ENCODE results near the gene PCDH11Y. TPM values are rescaled to one million over a fixed set of nuclear protein-coding genes. Genes with fewer than 3 reads are reported as not detected.
"Not testable (repeated sequence)": the region's sequence is repeated elsewhere in the genome, so short reads cannot be mapped to it uniquely, and the experiment has no call there.

PCDH11Y gene
- not detected for total RNA-seq

DNA sequence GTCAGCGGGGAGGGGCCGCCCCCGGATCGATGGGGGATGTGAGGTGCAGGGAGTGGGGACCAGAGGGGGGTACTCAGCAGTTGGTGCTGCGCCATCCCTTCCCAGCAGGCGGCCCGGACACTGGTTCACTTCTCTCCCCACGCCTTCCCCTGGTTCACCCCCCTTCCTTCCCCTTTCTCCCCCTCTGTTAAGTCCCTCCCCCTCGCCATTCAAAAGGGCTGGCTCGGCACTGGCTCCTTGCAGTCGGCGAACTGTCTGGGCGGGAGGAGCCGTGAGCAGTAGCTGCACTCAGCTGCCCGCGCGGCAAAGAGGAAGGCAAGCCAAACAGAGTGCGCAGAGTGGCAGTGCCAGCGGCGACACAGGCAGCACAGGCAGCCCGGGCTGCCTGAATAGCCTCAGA is at the start of gene PCDH11Y:
Gene PCDH11Y, plus strand, starts transcription at position 240 of the 400 bp plus-strand sequence. CDS start 56,804 bp downstream, outside the sequence.
- peak; percentile 24 for ATAC-seq
- not testable (repeated sequence) for DNase-seq (ENCODE audit: low spot score)

GRCh38 chrY:4967894-4968293 is 32.2 kb upstream of the PCDH11Y start:
- DNase-seq (ENCODE audit: low spot score); ATAC-seq: not testable (repeated sequence)

GRCh38 chrY:4991743-4992400 is 8.2 kb upstream of the PCDH11Y start:
- not testable (repeated sequence) for DNase-seq (ENCODE audit: low spot score)
- ATAC-seq = peak; percentile 92

DNA sequence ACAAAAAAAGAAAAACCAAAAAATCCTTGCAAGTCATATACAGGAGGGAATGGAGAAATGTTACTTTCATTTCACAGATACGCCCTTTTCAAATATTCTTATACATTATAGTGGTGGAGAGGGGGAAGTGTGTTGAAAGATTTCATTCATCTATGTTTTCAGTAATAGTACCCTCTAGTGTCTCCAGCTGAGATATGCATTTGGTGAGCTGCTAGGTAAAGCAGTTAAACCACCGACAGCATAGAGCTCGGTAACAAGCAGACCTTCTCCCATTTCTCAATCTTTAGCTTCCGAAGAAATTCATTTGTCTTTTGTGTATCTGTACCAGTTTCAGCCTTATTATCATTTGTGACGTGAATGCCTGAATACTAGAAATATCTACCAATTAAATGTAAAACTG is 5.2 kb upstream of the PCDH11Y start:
- DNase-seq (ENCODE audit: low spot score); ATAC-seq: not testable (repeated sequence)

GRCh38 chrY:5002476-5003184 is 2.5 kb downstream of the PCDH11Y start:
- not testable (repeated sequence) for DNase-seq (ENCODE audit: low spot score); ATAC-seq

GRCh38 chrY:5038972-5039523 is 39.0 kb downstream of the PCDH11Y start:
- DNase-seq (ENCODE audit: low spot score) = not testable (repeated sequence)

DNA sequence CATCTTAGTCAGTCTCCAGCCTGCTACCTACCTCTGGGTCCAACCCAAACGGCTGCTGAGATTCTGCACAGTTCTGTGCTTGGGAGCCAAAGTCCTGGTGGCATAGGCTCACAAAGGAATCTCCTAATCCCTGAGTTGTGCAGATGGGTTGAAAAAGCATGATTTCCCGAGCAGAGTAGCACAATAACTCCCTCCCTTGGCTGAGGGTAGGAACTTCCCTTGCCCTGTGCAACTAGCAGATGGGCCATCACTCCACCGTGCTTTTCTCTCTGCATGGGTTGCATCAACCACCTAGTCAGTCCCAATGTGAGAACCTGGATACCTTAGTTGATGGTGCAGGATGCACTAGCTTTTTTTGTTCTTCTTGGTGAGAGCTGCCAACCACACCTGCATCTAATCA is 82.9 kb downstream of the PCDH11Y start:
- not testable (repeated sequence) for DNase-seq (ENCODE audit: low spot score); ATAC-seq

More at GRCh38 chrY:5038972-5039523, 39.0 kb downstream of the PCDH11Y start:
- ATAC-seq = not testable (repeated sequence)

- ATAC-seq; DNase-seq (ENCODE audit: low spot score): not testable (repeated sequence)
Observed at GRCh38 chrY:5182998-5183397, 182.9 kb downstream of the PCDH11Y start.

GRCh38 chrY:5215116-5215515 is 215.0 kb downstream of the PCDH11Y start:
- not testable (repeated sequence) for ATAC-seq; DNase-seq (ENCODE audit: low spot score)

DNA sequence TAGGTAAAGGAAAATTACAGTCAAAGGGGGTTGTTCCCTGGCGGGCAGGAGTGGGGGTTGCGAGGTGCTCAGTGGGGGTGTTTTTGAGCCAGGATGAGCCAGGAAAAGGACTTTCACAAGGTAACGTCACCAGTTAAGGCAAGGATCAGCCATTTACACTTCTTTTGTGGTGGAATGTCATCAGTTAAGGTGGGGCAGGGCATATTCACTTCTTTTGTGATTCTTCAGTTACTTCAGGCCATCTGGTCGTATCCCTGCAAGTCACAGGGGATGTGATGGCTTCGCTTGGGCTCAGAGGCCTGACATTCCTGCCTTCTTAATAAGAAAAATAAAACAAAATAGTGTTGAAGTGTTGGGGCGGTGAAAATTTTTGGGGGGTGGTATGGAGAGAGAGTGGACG is 324.8 kb downstream of the PCDH11Y start:
- not testable (repeated sequence) for DNase-seq (ENCODE audit: low spot score); ATAC-seq

DNA sequence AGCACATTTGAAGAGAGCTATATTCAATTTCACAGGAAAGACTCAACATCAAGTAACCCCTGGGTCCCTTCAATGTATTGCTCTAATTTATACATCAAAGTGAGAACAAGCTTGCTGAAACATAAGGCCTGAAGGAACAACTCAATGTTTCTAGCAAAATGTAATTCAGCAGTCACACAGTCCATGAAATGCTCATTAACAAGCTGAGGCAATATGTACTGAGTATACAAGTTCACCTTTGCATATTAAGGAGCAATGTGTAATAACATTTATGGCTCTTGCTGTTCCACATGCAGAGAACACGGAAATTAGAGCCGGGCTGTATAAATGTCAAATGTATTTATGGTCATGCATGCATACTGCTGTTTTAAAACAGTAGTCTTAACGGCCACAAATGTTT is 342.1 kb downstream of the PCDH11Y start:
- ATAC-seq; DNase-seq (ENCODE audit: low spot score): not testable (repeated sequence)

DNA sequence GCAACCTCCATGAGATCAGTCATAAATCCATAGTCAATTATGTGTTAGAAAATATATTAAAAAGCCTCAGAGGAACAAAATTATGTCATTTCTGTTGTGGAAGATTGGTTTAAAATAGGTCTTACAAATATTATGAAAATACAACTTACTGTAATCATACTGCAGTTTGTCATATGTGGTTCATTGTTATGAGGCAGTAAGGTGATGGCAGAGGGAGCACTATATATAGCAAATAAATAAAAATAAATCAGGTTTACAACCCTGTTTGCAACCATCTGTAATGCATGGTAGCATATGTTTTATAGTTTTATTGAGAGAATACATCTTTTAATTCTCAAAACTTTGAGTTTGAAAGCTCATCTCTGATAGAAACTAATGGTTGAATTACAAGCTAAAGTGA is 543.6 kb downstream of the PCDH11Y start:
- DNase-seq (ENCODE audit: low spot score); ATAC-seq: not testable (repeated sequence)

- DNase-seq (ENCODE audit: low spot score); ATAC-seq: not testable (repeated sequence)
Observed at GRCh38 chrY:5638589-5638988, 638.5 kb downstream of the PCDH11Y start.

DNA sequence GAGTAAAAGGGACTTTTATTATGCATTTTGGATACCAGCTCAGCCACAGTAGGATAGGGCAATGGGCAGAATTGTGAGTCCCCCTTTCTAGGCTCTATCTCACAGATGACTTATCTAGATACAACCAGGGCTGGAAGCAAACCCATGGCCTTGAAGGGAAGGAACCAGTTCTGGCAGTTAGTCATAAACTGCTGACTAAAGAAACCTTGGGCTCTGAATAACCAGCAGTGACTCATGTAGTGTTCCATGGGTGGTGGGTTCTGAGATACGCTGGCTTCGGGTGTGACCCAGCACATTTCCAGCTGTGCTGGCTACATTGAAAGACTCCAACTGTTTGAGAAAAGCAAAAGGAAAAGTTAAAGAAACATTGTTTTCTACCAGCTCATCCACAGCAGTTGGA is 679.2 kb downstream of the PCDH11Y start:
- ATAC-seq; DNase-seq (ENCODE audit: low spot score): not testable (repeated sequence)

- DNase-seq (ENCODE audit: low spot score); ATAC-seq: not testable (repeated sequence)
Observed at GRCh38 chrY:5708727-5709126, 708.6 kb downstream of the PCDH11Y start.

DNA sequence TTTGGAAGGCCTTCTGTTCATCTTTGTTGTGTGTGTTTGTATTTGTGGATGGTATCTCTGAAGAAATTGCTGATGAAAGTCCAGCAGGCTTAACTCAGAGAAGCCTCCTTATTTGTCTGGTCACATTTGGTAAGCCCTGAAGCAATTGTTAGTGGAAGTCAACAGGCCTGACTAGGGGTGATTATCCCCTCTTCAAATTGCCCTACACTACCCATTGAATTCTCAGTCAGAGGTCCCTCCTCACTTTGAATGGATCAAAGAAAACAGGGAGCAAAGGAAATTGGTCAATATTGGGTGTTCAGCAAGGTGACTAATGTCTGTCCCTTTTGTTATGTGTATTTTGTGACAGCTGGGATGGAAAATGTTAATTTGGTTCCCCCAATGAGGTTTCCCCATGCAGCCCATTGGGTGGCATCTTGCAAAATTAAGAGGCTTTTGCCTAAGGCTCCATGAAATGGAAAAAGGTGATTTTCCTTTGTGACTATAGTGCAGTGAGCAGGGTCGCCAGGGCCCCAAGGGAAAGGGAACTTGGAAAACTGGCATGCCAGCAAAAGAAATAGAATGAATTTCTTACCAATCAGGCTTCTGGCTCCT is 709.8 kb downstream of the PCDH11Y start:
- not testable (repeated sequence) for DNase-seq (ENCODE audit: low spot score); ATAC-seq

GRCh38 chrY:5761403-5761802 is 761.3 kb downstream of the PCDH11Y start:
- not testable (repeated sequence) for ATAC-seq; DNase-seq (ENCODE audit: low spot score)

GRCh38 chrY:5776485-5776884 is 776.4 kb downstream of the PCDH11Y start:
- not testable (repeated sequence) for DNase-seq (ENCODE audit: low spot score); ATAC-seq

Data from left lobe of liver (tissue), 2 donors.